A549 (cell line): ENCODE results near the gene NBEAL1. TPM values are rescaled to one million over a fixed set of nuclear protein-coding genes. Genes with fewer than 3 reads are reported as not detected.

Source experiments
- ATAC-seq, 2 experiments: fragments of 200-7000 bp in 1 of 2; fragments of >200 bp in 1 of 2; cut with Nextera tagmentation in 1 of 2; cut with Tn5 transposase in 1 of 2; 3 replicates each; pipeline versions ENCODE4 v1.8.0 to v1.9.1; 2018 to 2020; ENCODE audit warnings: mild to moderate bottlenecking in 1 of 2, moderate library complexity in 1 of 2
- CTCF ChIA-PET: fragments of 300-600 bp; sonication (Branson Sonifier 250); formaldehyde crosslinking; extraction: SDS; loops from one replicate; lab custom pipeline; 2021; ENCODE audit warnings: antibody characterized with exemption, inconsistent platforms; lab: Yijun Ruan, JAX
- POLR2A ChIA-PET: fragments of 350-600 bp; formaldehyde crosslinking; extraction: SDS; loops from one replicate; lab custom pipeline; 2021; ENCODE audit warnings: antibody characterized with exemption, inconsistent platforms; lab: Yijun Ruan, JAX
- DNase-seq, 2 experiments: peaks; one replicate each; pipeline versions ENCODE4 v3.0.0 to v3.0.0-alpha.2; 2011 to 2016; ENCODE audit warnings: low read depth in 1 of 2, low spot score in 1 of 2
- FAIRE-seq: peaks from 2 replicates; lab custom pipeline; 2011; peaks lifted over from hg19 to GRCh38; lab: Jason Lieb, UNC
- H3K27ac ChIP-seq, 2 experiments: fragments of >200 bp; sonication (Bioruptor Twin); formaldehyde crosslinking; 3 replicates each; pipeline ENCODE4 v1.5.1; 2016 to 2017
- H3K4me1 ChIP-seq: fragments of >200 bp; sonication (Bioruptor Twin); formaldehyde crosslinking; 3 replicates; pipeline ENCODE4 v1.6.1; 2016
- H3K4me2 ChIP-seq: fragments of >200 bp; sonication (Bioruptor Twin); formaldehyde crosslinking; 3 replicates; pipeline ENCODE4 v1.6.1; 2016
- H3K4me3 ChIP-seq: fragments of >200 bp; sonication (Bioruptor Twin); formaldehyde crosslinking; 3 replicates; pipeline ENCODE4 v1.5.1; 2016
- H3K9me3 ChIP-seq: fragments of >200 bp; sonication (Bioruptor Twin); formaldehyde crosslinking; 3 replicates; pipeline ENCODE4 v1.6.1; 2016
- BCL3 ChIP-seq: fragments of >200 bp; sonication (Bioruptor Twin); formaldehyde crosslinking; IDR thresholded peaks from 3 replicates; pipeline ENCODE4 v1.6.1; 2016
- BHLHE40 ChIP-seq: IDR thresholded peaks from 2 replicates; pipeline ENCODE4 v1.6.1; 2012; ENCODE audit warnings: low read depth, low read length, inconsistent platforms
- CEBPB ChIP-seq, 2 experiments: fragments of >200 bp in 1 of 2; sonication (Bioruptor Twin) in 1 of 2; formaldehyde crosslinking in 1 of 2; IDR thresholded peaks; 2 replicates each; pipeline ENCODE4 v1.6.1; 2012 to 2016
- CHD4 ChIP-seq: fragments of 200-600 bp; sonication (generic); IDR thresholded peaks from 2 replicates; pipeline ENCODE4 v1.6.1; 2016; ENCODE audit warnings: antibody characterized with exemption, mild to moderate bottlenecking, borderline replicate concordance
- EP300 ChIP-seq, 2 experiments: fragments of >200 bp; sonication (Bioruptor Twin); formaldehyde crosslinking; IDR thresholded peaks; 2 replicates in 1 of 2; 3 replicates in 1 of 2; pipeline ENCODE4 v1.6.1; 2016 to 2017
- FOXS1 ChIP-seq: fragments of 250-450 bp; sonication (Bioruptor Pico); IDR thresholded peaks from 2 replicates; pipeline ENCODE4 v1.5.0; 2020; ENCODE audit warnings: mild to moderate bottlenecking, moderate library complexity
- GATA3 ChIP-seq: IDR thresholded peaks from 2 replicates; pipeline ENCODE4 v1.6.1; 2012; ENCODE audit warnings: borderline replicate concordance
- HES2 ChIP-seq: fragments of >200 bp; sonication (Bioruptor Twin); formaldehyde crosslinking; IDR thresholded peaks from 2 replicates; pipeline ENCODE4 v1.6.1; 2016
- HEYL ChIP-seq: fragments of 250-450 bp; sonication (Bioruptor Pico); IDR thresholded peaks from 2 replicates; pipeline ENCODE4 v1.8.0; 2021; ENCODE audit warnings: mild to moderate bottlenecking, moderate library complexity
- HOXB13 ChIP-seq: fragments of 250-450 bp; sonication (Bioruptor Pico); IDR thresholded peaks from 2 replicates; pipeline ENCODE4 v1.5.0; 2020; ENCODE audit warnings: low read depth, mild to moderate bottlenecking, moderate library complexity
- KDM5A ChIP-seq: fragments of 200-600 bp; sonication (generic); IDR thresholded peaks from 2 replicates; pipeline ENCODE4 v1.6.1; 2016; ENCODE audit warnings: antibody characterized with exemption, mild to moderate bottlenecking
- MAFK ChIP-seq: fragments of 450-650 bp; IDR thresholded peaks from 2 replicates; pipeline ENCODE4 v1.6.1; 2014; ENCODE audit not compliant: partially characterized antibody
- MAX ChIP-seq: IDR thresholded peaks from 2 replicates; pipeline ENCODE4 v1.6.1; 2012
- NFE2L2 ChIP-seq: fragments of 150-350 bp; conservative IDR thresholded peaks from 2 replicates; pipeline ENCODE4 v1.6.1; 2014; ENCODE audit warnings: low read length
- NPAS2 ChIP-seq: fragments of 250-450 bp; sonication (Bioruptor Pico); IDR thresholded peaks from 2 replicates; pipeline ENCODE4 v1.8.0; 2022; ENCODE audit warnings: mild to moderate bottlenecking, moderate library complexity, borderline replicate concordance
- NR3C1 ChIP-seq: fragments of >200 bp; sonication (Bioruptor Twin); formaldehyde crosslinking; IDR thresholded peaks from 3 replicates; pipeline ENCODE4 v1.6.1; 2017
- RAD21 ChIP-seq, 2 experiments: fragments of >200 bp in 1 of 2; sonication (Bioruptor Twin) in 1 of 2; formaldehyde crosslinking in 1 of 2; IDR thresholded peaks in 1 of 2; conservative IDR thresholded peaks in 1 of 2; 2 replicates in 1 of 2; 3 replicates in 1 of 2; pipeline ENCODE4 v1.6.1; 2012 to 2018; ENCODE audit warnings: inconsistent platforms in 1 of 2
- SREBF2 ChIP-seq: fragments of 450-650 bp; IDR thresholded peaks from 2 replicates; pipeline ENCODE4 v1.6.1; 2014; ENCODE audit warnings: mild to moderate bottlenecking, moderate library complexity
- ZFP36 ChIP-seq: fragments of 450-650 bp; IDR thresholded peaks from 2 replicates; pipeline ENCODE4 v1.6.1; 2014; ENCODE audit warnings: borderline replicate concordance; ENCODE audit not compliant: partially characterized antibody
- WGBS: methylation state at CpG from one replicate; pipeline ENCODE4 v1.1.6; 2017; ENCODE audit errors: missing lambda C conversion rate; 5-methylcytosine and 5-hydroxymethylcytosine counted together
- polyA plus RNA-seq, 4 experiments: library from polyadenylated mRNA; depleted of rRNA in 3 of 4; stranded (reverse); fragments of >200 nt; fragmentation: RNase III in 1 of 4; extraction: RNeasy Plus Mini Kit Qiagen cat#74134 plus additional on column Dnase treatment in 1 of 4; gene quantifications; 2 replicates in 3 of 4; 3 replicates in 1 of 4; pipeline ENCODE4 v1.2.3, GENCODE V29; 2011 to 2017
- TF ChIP-seq, protein P1 (sequence below): fragments of 250-450 bp; sonication (Bioruptor Pico); IDR thresholded peaks from 2 replicates; pipeline ENCODE4 v1.5.0; 2021; ENCODE audit warnings: mild to moderate bottlenecking, moderate library complexity, borderline replicate concordance
- TF ChIP-seq, protein P2 (sequence below): fragments of 450-650 bp; IDR thresholded peaks from 2 replicates; pipeline ENCODE4 v1.6.1; 2014; ENCODE audit warnings: antibody characterized with exemption

The NBEAL1 gene
- polyA plus RNA-seq, 2 of the 4 experiments (the other 2 are of a cell fraction): 3.8 to 11.9 TPM

DNA sequence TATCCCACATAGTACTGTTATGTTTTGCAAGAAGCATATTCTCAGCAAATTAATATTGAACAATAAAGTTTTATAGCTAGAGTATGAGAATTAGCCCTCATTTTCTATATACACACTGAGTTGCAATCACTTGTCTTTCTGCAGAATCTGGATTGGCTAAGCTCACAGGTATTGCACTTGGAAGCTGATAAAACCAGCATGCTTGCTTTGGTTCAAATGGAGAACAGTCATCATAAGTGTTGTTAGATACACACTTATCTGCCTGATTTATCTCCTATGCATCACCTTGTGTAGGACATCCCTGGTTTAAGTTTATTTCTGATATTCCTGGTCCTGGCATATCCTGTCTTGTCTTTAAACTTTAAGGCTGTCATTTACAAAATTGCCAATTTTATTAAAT is 186.2 kb downstream of the NBEAL1 start (continued):
- TF ChIP-seq, protein P1, sequence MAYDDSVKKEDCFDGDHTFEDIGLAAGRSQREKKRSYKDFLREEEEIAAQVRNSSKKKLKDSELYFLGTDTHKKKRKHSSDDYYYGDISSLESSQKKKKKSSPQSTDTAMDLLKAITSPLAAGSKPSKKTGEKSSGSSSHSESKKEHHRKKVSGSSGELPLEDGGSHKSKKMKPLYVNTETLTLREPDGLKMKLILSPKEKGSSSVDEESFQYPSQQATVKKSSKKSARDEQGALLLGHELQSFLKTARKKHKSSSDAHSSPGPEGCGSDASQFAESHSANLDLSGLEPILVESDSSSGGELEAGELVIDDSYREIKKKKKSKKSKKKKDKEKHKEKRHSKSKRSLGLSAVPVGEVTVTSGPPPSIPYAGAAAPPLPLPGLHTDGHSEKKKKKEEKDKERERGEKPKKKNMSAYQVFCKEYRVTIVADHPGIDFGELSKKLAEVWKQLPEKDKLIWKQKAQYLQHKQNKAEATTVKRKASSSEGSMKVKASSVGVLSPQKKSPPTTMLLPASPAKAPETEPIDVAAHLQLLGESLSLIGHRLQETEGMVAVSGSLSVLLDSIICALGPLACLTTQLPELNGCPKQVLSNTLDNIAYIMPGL (CRISPR knock-in tag): no peak
- TF ChIP-seq CEBPB (IDR thresholded peaks at IDR 0.05) (no peak), GATA3 (no peak)
- TF ChIP-seq, protein P2, sequence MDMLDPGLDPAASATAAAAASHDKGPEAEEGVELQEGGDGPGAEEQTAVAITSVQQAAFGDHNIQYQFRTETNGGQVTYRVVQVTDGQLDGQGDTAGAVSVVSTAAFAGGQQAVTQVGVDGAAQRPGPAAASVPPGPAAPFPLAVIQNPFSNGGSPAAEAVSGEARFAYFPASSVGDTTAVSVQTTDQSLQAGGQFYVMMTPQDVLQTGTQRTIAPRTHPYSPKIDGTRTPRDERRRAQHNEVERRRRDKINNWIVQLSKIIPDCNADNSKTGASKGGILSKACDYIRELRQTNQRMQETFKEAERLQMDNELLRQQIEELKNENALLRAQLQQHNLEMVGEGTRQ: no peak
- TF ChIP-seq, all 56 proteins: peak for 0

DNA sequence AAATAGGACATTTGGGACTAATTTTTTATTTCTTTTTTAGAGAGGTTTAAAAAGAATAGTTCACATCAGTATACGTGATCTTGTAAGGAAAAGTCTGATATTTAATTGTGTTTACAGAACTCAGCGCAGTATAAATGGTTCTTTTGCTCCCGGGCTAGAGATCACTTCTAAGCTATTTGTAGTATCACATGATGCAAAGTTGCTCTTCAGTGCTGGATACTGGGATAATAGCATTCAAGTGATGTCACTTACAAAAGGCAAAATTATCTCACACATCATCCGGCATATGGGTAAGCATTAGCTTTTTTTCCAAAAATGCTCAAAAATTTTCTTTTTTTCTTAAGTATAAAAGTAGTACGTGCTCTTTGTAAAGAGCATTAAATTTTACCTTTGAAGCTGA is 186.8 kb downstream of the NBEAL1 start:
- ATAC-seq (no peak), DNase-seq (no peak), FAIRE-seq (no peak)
- CTCF ChIA-PET: interaction anchor here (1.1 kb wide), 1 partner anchor 253 kb away, joined by 3 read pairs; no protein-coding TSS in a partner anchor
- TF ChIP-seq RAD21 (conservative IDR thresholded peaks at IDR 0.05 in 1 of 2, IDR thresholded peaks at IDR 0.05 in 1 of 2): no peak
- TF ChIP-seq FOXS1: no peak
- no peak for TF ChIP-seq NPAS2 (CRISPR knock-in tag)
- TF ChIP-seq EP300 (IDR thresholded peaks at IDR 0.05): no peak
- TF ChIP-seq KDM5A: no peak
- TF ChIP-seq BHLHE40: no peak
- no peak for TF ChIP-seq HES2
- TF ChIP-seq HOXB13 (CRISPR knock-in tag): no peak
- TF ChIP-seq MAX: no peak
- no peak for TF ChIP-seq ZFP36
- no peak for TF ChIP-seq SREBF2
- TF ChIP-seq CHD4: no peak
- no peak for TF ChIP-seq BCL3
- no peak for TF ChIP-seq MAFK
- TF ChIP-seq HEYL: no peak
- TF ChIP-seq CEBPB (IDR thresholded peaks at IDR 0.05): no peak
- TF ChIP-seq, protein P1 (CRISPR knock-in tag): no peak
- TF ChIP-seq NFE2L2: no peak
- TF ChIP-seq NR3C1: no peak
- whole genome bisulfite sequencing: 88% methylated on average over 5 of the region's 5 CpGs
- H3K4me1 ChIP-seq: no peaks in the 10 kb centered on the region
- POLR2A ChIA-PET: no interaction called here
- no peaks in the 10 kb centered on the region for H3K9me3 ChIP-seq
- no peak overlapping the region for H3K27ac ChIP-seq
- H3K4me2 ChIP-seq: no peak overlapping the region
- H3K4me3 ChIP-seq: no peak overlapping the region
